B cell (primary cell): ENCODE data around the gene EIF4E2.

Experiments
- EZH2 ChIP-seq: IDR thresholded peaks from 2 replicates; pipeline ENCODE4 v1.6.1; 2012; ENCODE audit warnings: borderline replicate concordance, low read depth, mild to moderate bottlenecking, moderate library complexity, low read length; ENCODE audit not compliant: insufficient read depth, poor library complexity, severe bottlenecking
- TF ChIP-seq, protein P1 (sequence below): fragments of 200-600 bp; IDR thresholded peaks from one replicate; pipeline ENCODE4 v1.8.0; 2022; ENCODE audit warnings: antibody characterized with exemption, mild to moderate bottlenecking

DNA sequence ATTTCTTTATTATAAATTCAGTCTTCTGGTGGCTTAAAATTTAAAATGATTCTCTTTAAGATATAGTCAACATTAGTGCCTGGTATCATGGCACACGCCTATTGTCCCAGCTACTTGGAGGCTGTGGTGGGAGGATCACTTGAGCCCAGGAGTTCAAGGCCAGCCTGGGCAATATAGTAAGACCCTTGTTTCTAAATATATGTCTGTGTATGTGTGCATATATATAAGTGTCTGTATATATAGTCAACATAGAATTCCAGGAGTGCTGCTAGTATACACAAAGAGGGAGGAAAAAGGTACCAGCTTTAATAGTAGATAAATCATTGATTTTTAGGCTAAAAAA is 24.9 kb downstream of the EIF4E2 start:
- TF ChIP-seq, protein P1, sequence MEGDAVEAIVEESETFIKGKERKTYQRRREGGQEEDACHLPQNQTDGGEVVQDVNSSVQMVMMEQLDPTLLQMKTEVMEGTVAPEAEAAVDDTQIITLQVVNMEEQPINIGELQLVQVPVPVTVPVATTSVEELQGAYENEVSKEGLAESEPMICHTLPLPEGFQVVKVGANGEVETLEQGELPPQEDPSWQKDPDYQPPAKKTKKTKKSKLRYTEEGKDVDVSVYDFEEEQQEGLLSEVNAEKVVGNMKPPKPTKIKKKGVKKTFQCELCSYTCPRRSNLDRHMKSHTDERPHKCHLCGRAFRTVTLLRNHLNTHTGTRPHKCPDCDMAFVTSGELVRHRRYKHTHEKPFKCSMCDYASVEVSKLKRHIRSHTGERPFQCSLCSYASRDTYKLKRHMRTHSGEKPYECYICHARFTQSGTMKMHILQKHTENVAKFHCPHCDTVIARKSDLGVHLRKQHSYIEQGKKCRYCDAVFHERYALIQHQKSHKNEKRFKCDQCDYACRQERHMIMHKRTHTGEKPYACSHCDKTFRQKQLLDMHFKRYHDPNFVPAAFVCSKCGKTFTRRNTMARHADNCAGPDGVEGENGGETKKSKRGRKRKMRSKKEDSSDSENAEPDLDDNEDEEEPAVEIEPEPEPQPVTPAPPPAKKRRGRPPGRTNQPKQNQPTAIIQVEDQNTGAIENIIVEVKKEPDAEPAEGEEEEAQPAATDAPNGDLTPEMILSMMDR = no peak
- TF ChIP-seq EZH2 = no peak
